Brain microvascular endothelial cell (primary cell): ENCODE results near the gene LSM2.

Experiments used
- DNase-seq: peaks from one replicate; pipeline ENCODE4 v3.0.0-alpha.2; 2020
- H3K27ac ChIP-seq: fragments of 250-450 bp; sonication (Bioruptor Pico); 2 replicates; pipeline ENCODE4 v1.5.1; 2020; ENCODE audit warnings: mild to moderate bottlenecking, moderate library complexity
- H3K27me3 ChIP-seq: fragments of 250-450 bp; sonication (Bioruptor Pico); replicated peaks from 2 replicates; pipeline ENCODE4 v1.5.1; 2020; ENCODE audit warnings: mild to moderate bottlenecking
- H3K36me3 ChIP-seq: fragments of 250-450 bp; sonication (Bioruptor Pico); replicated peaks from 2 replicates; pipeline ENCODE4 v1.5.1; 2020; ENCODE audit warnings: mild to moderate bottlenecking
- H3K4me3 ChIP-seq: 2 replicates; pipeline ENCODE4 v1.5.1; 2011; ENCODE audit warnings: low read depth, mild to moderate bottlenecking, control low read depth, low read length, moderate library complexity
- CTCF ChIP-seq: IDR thresholded peaks from 2 replicates; pipeline ENCODE4 v1.5.1; 2011; ENCODE audit warnings: low read depth, mild to moderate bottlenecking, moderate library complexity, low read length, control low read depth, inconsistent platforms; ENCODE audit errors: missing control alignments
- in situ Hi-C: cut with HindIII; loops from 2 replicates; pipeline ENCODE4 v1.10.0; 2017; ENCODE audit warnings: low sequenced_read_pairs, low pct_ligation_motif_present

The LSM2 gene

GRCh38 chr6:31782126-31782855 is 24.5 kb downstream of the LSM2 start:
- in situ Hi-C loops, result no loop called here
- DNase-seq, result no peak
- H3K36me3 ChIP-seq, result peaks cover 89% of the 10 kb centered on the region
- H3K27me3 ChIP-seq, result no peaks in the 10 kb centered on the region
- H3K4me3 ChIP-seq, result no peak overlapping the region
- H3K27ac ChIP-seq, result no peak overlapping the region
- no peak for TF ChIP-seq CTCF

GRCh38 chr6:31781244-31782125 is 25.3 kb downstream of the LSM2 start:
- TF ChIP-seq CTCF, result no peak
- Histone ChIP-seq H3K27ac (no peak overlapping the region), H3K4me3 (no peak overlapping the region), H3K27me3 (no peaks in the 10 kb centered on the region), H3K36me3 (peaks cover 89% of the 10 kb centered on the region)
- in situ Hi-C loops, result no loop called here
- DNase-seq, result no peak

GRCh38 chr6:31780507-31781243 is 26.1 kb downstream of the LSM2 start:
- in situ Hi-C loops, result no loop called here
- TF ChIP-seq CTCF, result no peak
- H3K27ac ChIP-seq, result no peak overlapping the region
- no peak overlapping the region for H3K4me3 ChIP-seq
- DNase-seq, result no peak
- no peaks in the 10 kb centered on the region for H3K27me3 ChIP-seq
- peaks cover 83% of the 10 kb centered on the region for H3K36me3 ChIP-seq

- Histone ChIP-seq H3K4me3 (no peak overlapping the region), H3K36me3 (peaks cover 76% of the 10 kb centered on the region), H3K27me3 (no peaks in the 10 kb centered on the region), H3K27ac (no peak overlapping the region)
- no peak for TF ChIP-seq CTCF
- no peak for DNase-seq
- in situ Hi-C loops, result no loop called here
Observed at GRCh38 chr6:31779908-31780307, 26.9 kb downstream of the LSM2 start.

- no peak for TF ChIP-seq CTCF
- in situ Hi-C loops, result no loop called here
- no peaks in the 10 kb centered on the region for H3K27me3 ChIP-seq
- H3K27ac ChIP-seq, result no peak overlapping the region
- no peak overlapping the region for H3K4me3 ChIP-seq
- H3K36me3 ChIP-seq, result peaks cover 69% of the 10 kb centered on the region
- DNase-seq, result no peak
Observed at GRCh38 chr6:31778999-31779885, 27.5 kb downstream of the LSM2 start.
